Breast epithelium (tissue), 3 donors: Measurements from ENCODE around the gene ABI3BP.

Experiments
- POLR2A ChIP-seq: fragments of 450-650 bp; IDR thresholded peaks from one replicate; pipeline ENCODE4 v1.6.1; 2016; ENCODE audit warnings: antibody characterized with exemption, mild to moderate bottlenecking, moderate library complexity
- POLR2AphosphoS5 ChIP-seq, 3 donors: sonication (generic); formaldehyde crosslinking; IDR thresholded peaks; one replicate each; pipeline ENCODE4 v1.6.1; 2017; ENCODE audit warnings: antibody characterized with exemption in 3 of 3
- TF ChIP-seq, protein P1 (sequence below), 3 donors: fragments of 450-650 bp; IDR thresholded peaks; one replicate each; pipeline ENCODE4 v1.5.1; 2016 to 2017; ENCODE audit warnings: antibody characterized with exemption in 3 of 3, mild to moderate bottlenecking in 3 of 3, moderate library complexity in 3 of 3

- TF ChIP-seq POLR2A (no peak), POLR2AphosphoS5 (IDR thresholded peaks at IDR 0.05) (no peak)
- TF ChIP-seq, protein P1, sequence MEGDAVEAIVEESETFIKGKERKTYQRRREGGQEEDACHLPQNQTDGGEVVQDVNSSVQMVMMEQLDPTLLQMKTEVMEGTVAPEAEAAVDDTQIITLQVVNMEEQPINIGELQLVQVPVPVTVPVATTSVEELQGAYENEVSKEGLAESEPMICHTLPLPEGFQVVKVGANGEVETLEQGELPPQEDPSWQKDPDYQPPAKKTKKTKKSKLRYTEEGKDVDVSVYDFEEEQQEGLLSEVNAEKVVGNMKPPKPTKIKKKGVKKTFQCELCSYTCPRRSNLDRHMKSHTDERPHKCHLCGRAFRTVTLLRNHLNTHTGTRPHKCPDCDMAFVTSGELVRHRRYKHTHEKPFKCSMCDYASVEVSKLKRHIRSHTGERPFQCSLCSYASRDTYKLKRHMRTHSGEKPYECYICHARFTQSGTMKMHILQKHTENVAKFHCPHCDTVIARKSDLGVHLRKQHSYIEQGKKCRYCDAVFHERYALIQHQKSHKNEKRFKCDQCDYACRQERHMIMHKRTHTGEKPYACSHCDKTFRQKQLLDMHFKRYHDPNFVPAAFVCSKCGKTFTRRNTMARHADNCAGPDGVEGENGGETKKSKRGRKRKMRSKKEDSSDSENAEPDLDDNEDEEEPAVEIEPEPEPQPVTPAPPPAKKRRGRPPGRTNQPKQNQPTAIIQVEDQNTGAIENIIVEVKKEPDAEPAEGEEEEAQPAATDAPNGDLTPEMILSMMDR (IDR thresholded peaks at IDR 0.05) = no peak
These were observed 81.3 kb downstream of the ABI3BP start for GRCh38 chr3:100911956-100912355.
